RWPE2 (cell line): ENCODE measurements around the gene DOCK9.
"Not testable (repeated sequence)": the region's sequence is repeated elsewhere in the genome, so short reads cannot be mapped to it uniquely, and the experiment has no call there.

Experiments
- ATAC-seq: fragments of 200-7000 bp; cut with Tn5 transposase; 3 replicates; pipeline ENCODE4 v1.9.1; 2021; ENCODE audit warnings: low read depth
- DNase-seq: peaks from one replicate; pipeline ENCODE4 v3.0.0-alpha.2; 2020; ENCODE audit warnings: low spot score
- H3K27ac ChIP-seq: fragments of 450-650 bp; 2 replicates; pipeline ENCODE4 v1.5.1; 2017; ENCODE audit warnings: mild to moderate bottlenecking; ENCODE audit not compliant: poor library complexity, severe bottlenecking
- H3K27me3 ChIP-seq: fragments of 250-450 bp; sonication (Bioruptor Pico); 2 replicates; pipeline ENCODE4 v1.5.1; 2021; ENCODE audit warnings: mild to moderate bottlenecking, moderate library complexity; ENCODE audit not compliant: insufficient read depth, poor library complexity, severe bottlenecking
- H3K36me3 ChIP-seq: fragments of 250-450 bp; sonication (Bioruptor Pico); 2 replicates; pipeline ENCODE4 v1.5.1; 2020; ENCODE audit warnings: low read depth, mild to moderate bottlenecking, moderate library complexity
- H3K4me1 ChIP-seq: fragments of 250-450 bp; sonication (Bioruptor Pico); 2 replicates; pipeline ENCODE4 v1.5.1; 2021; ENCODE audit warnings: mild to moderate bottlenecking, moderate library complexity; ENCODE audit not compliant: insufficient read depth, poor library complexity, severe bottlenecking
- H3K4me3 ChIP-seq: fragments of 250-450 bp; sonication (Bioruptor Pico); 2 replicates; pipeline ENCODE4 v1.5.1; 2021; ENCODE audit warnings: mild to moderate bottlenecking, moderate library complexity; ENCODE audit not compliant: severe bottlenecking
- H3K9me3 ChIP-seq: fragments of 250-450 bp; sonication (Bioruptor Pico); 2 replicates; pipeline ENCODE4 v1.5.1; 2021; ENCODE audit warnings: mild to moderate bottlenecking, moderate library complexity; ENCODE audit not compliant: severe bottlenecking
- CTCF ChIP-seq: fragments of 450-650 bp; IDR thresholded peaks from one replicate; pipeline ENCODE4 v1.5.1; 2017; ENCODE audit warnings: mild to moderate bottlenecking, moderate library complexity; ENCODE audit not compliant: poor library complexity, severe bottlenecking

DOCK9 gene

GRCh38 chr13:98819382-98820010 is 158.4 kb downstream of the DOCK9 start:
- Histone ChIP-seq H3K27me3 (no peaks in the 10 kb centered on the region), H3K9me3 (no peaks in the 10 kb centered on the region), H3K4me3 (no peak overlapping the region), H3K4me1 (no peaks in the 10 kb centered on the region), H3K36me3 (peaks cover 45% of the 10 kb centered on the region), H3K27ac (no peak overlapping the region)
- ATAC-seq = no peak
- DNase-seq = no peak
- no peak for TF ChIP-seq CTCF

- Histone ChIP-seq H3K4me3 (no peak overlapping the region), H3K4me1 (peaks cover 7% of the 10 kb centered on the region), H3K27me3 (no peaks in the 10 kb centered on the region), H3K36me3 (peaks cover 18% of the 10 kb centered on the region), H3K27ac (no peak overlapping the region), H3K9me3 (no peaks in the 10 kb centered on the region)
- TF ChIP-seq CTCF = no peak
- DNase-seq = no peak
- no peak for ATAC-seq
Observed at GRCh38 chr13:98816406-98816805, 161.5 kb downstream of the DOCK9 start.

GRCh38 chr13:98813993-98814392 is 163.9 kb downstream of the DOCK9 start:
- Histone ChIP-seq H3K36me3 (peaks cover 4% of the 10 kb centered on the region; the same call in 1 of the 2 replicates), H3K27me3 (no peaks in the 10 kb centered on the region), H3K4me1 (peaks cover 7% of the 10 kb centered on the region), H3K27ac (no peak overlapping the region), H3K4me3 (no peak overlapping the region), H3K9me3 (no peaks in the 10 kb centered on the region)
- DNase-seq (no peak), ATAC-seq (no peak)
- no peak for TF ChIP-seq CTCF

GRCh38 chr13:98812186-98812790 is 165.6 kb downstream of the DOCK9 start:
- H3K9me3 ChIP-seq, H3K27ac ChIP-seq, H3K27me3 ChIP-seq, DNase-seq, H3K4me1 ChIP-seq, ATAC-seq, H3K4me3 ChIP-seq: not testable (repeated sequence)
- H3K36me3 ChIP-seq = peaks cover 12% of the 10 kb centered on the region

GRCh38 chr13:98810746-98811145 is 167.1 kb downstream of the DOCK9 start:
- H3K36me3 ChIP-seq = peaks cover 20% of the 10 kb centered on the region
- H3K27me3 ChIP-seq = no peaks in the 10 kb centered on the region
- H3K9me3 ChIP-seq = no peaks in the 10 kb centered on the region
- TF ChIP-seq CTCF = no peak
- ATAC-seq (no peak), DNase-seq (no peak)
- no peak overlapping the region for H3K27ac ChIP-seq
- no peak overlapping the region for H3K4me3 ChIP-seq
- H3K4me1 ChIP-seq = peaks cover 7% of the 10 kb centered on the region
